Fibroblast of lung (primary cell): ENCODE data around the gene POLR2H. TPM values are rescaled to one million over a fixed set of nuclear protein-coding genes. Genes with fewer than 3 reads are reported as not detected.
"Not testable (repeated sequence)": the region's sequence is repeated elsewhere in the genome, so short reads cannot be mapped to it uniquely, and the experiment has no call there.

Experiments used
- DNase-seq, 2 donors: peaks; one replicate each; pipeline versions ENCODE4 v3.0.0 to v3.0.0-alpha.2; 2010; ENCODE audit warnings: low read depth in 2 of 2
- H2AFZ ChIP-seq: 2 replicates; pipeline ENCODE4 v1.5.1; 2012; ENCODE audit warnings: low read length, control low read depth, inconsistent platforms
- H3K27ac ChIP-seq: 2 replicates; pipeline ENCODE4 v1.5.1; 2011; ENCODE audit warnings: low read length, control low read depth; ENCODE audit not compliant: insufficient read depth
- H3K27me3 ChIP-seq: 2 replicates; pipeline ENCODE4 v1.5.1; 2011; ENCODE audit warnings: mild to moderate bottlenecking, low read length; ENCODE audit not compliant: control insufficient read depth, insufficient read depth
- H3K36me3 ChIP-seq: 2 replicates; pipeline ENCODE4 v1.5.1; 2011; ENCODE audit warnings: low read length; ENCODE audit not compliant: control insufficient read depth, insufficient read depth
- H3K4me1 ChIP-seq: 2 replicates; pipeline ENCODE4 v1.5.1; 2011; ENCODE audit warnings: low read length; ENCODE audit not compliant: control insufficient read depth, insufficient read depth; ENCODE audit errors: extremely low read depth
- H3K4me2 ChIP-seq: 2 replicates; pipeline ENCODE4 v1.5.1; 2011; ENCODE audit warnings: low read length, control low read depth; ENCODE audit not compliant: insufficient read depth; ENCODE audit errors: extremely low read depth
- H3K4me3 ChIP-seq, 4 experiments: fragments of 200-600 bp in 1 of 4; sonication (generic) in 1 of 4; replicated peaks in 1 of 4; 2 replicates each; pipeline ENCODE4 v1.5.1; 2011 to 2016; ENCODE audit warnings: low read length in 4 of 4, low read depth in 3 of 4, mild to moderate bottlenecking in 3 of 4, control low read depth in 2 of 4, inconsistent platforms in 1 of 4, mixed read lengths in 1 of 4; ENCODE audit not compliant: insufficient read depth in 1 of 4; ENCODE audit errors: control extremely low read depth in 1 of 4
- H3K79me2 ChIP-seq: 2 replicates; pipeline ENCODE4 v1.5.1; 2012; ENCODE audit warnings: mild to moderate bottlenecking, low read length, inconsistent platforms; ENCODE audit not compliant: control insufficient read depth, insufficient read depth
- H3K9ac ChIP-seq: 2 replicates; pipeline ENCODE4 v1.5.1; 2011; ENCODE audit warnings: mild to moderate bottlenecking, low read length, control low read depth; ENCODE audit not compliant: insufficient read depth
- H3K9me3 ChIP-seq: 2 replicates; pipeline ENCODE4 v1.5.1; 2012; ENCODE audit warnings: low read depth, low read length; ENCODE audit not compliant: control insufficient read depth, insufficient read depth
- H4K20me1 ChIP-seq: 2 replicates; pipeline ENCODE4 v1.5.1; 2011; ENCODE audit warnings: low read length; ENCODE audit not compliant: control insufficient read depth, insufficient read depth; ENCODE audit errors: extremely low read depth
- EZH2 ChIP-seq: IDR thresholded peaks from 2 replicates; pipeline ENCODE4 v1.5.1; 2012; ENCODE audit warnings: low read length, control low read depth, mild to moderate bottlenecking; ENCODE audit errors: missing control alignments
- polyA plus RNA-seq, 2 donors: library from polyadenylated mRNA; depleted of rRNA in 1 of 2; stranded (reverse) in 1 of 2; unstranded in 1 of 2; fragments of >200 nt; gene quantifications; 2 replicates each; pipeline ENCODE4 v1.2.1, GENCODE V29; 2011 to 2012; ENCODE audit warnings: missing spikeins in 1 of 2
- total RNA-seq: library from RNA; depleted of rRNA; stranded (reverse); fragments of >200 nt; gene quantifications from 2 replicates; pipeline ENCODE4 v1.2.1, GENCODE V29; 2014
- TF ChIP-seq, protein P1 (sequence below), 2 donors: IDR thresholded peaks in 1 of 2; conservative IDR thresholded peaks in 1 of 2; 1 replicate in 1 of 2; 2 replicates in 1 of 2; pipeline ENCODE4 v1.5.1; 2011 to 2012; ENCODE audit warnings: low read length in 2 of 2, control low read depth in 1 of 2, inconsistent platforms in 1 of 2, low read depth in 1 of 2, mild to moderate bottlenecking in 1 of 2

POLR2H gene
- total and polyA plus RNA-seq, 2 donors (not counting 1 experiment from before 2014, with no cell fraction given) = 62.4 to 100 TPM

DNA sequence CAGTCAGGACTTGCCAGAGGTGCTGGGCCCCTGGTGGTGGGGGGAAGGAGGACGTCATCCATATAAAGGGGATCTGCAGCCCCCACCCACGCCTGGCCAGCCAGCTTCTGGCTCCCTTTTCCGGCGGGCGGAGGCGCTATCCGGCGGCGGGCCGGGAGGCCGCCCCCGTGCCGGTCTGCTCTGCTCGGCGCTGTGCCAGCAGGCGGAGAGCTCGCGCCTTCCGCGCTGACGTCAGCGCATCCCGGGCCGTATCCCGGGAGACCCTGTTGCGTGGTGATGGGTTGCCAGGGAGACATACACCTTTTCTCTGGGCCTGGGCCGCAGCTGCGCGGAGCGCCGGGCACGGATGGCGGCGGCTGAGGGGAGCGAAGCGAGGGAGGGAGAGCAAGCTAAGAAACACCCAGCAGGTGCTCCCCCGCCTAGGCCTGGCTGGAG, 23.0 kb upstream of the POLR2H start:
- Histone ChIP-seq H3K27me3 (no peaks in the 10 kb centered on the region), H3K36me3 (peaks cover 14% of the 10 kb centered on the region), H3K4me1 (peaks cover 29% of the 10 kb centered on the region), H3K27ac (peak overlapping the region; percentile 92), H3K4me3 (peak overlapping the region in 3 of 4 experiments; percentile 7 to 72 (median 37)), H3K9me3 (no peaks in the 10 kb centered on the region), H2AFZ (no peak overlapping the region), H3K4me2 (peak overlapping the region; percentile 95), H3K9ac (peak overlapping the region; percentile 28), H4K20me1 (no peaks in the 10 kb centered on the region), H3K79me2 (peaks cover 14% of the 10 kb centered on the region)
- DNase-seq = peak; percentile 83 to 84
- no peak for TF ChIP-seq EZH2
- TF ChIP-seq, protein P1, sequence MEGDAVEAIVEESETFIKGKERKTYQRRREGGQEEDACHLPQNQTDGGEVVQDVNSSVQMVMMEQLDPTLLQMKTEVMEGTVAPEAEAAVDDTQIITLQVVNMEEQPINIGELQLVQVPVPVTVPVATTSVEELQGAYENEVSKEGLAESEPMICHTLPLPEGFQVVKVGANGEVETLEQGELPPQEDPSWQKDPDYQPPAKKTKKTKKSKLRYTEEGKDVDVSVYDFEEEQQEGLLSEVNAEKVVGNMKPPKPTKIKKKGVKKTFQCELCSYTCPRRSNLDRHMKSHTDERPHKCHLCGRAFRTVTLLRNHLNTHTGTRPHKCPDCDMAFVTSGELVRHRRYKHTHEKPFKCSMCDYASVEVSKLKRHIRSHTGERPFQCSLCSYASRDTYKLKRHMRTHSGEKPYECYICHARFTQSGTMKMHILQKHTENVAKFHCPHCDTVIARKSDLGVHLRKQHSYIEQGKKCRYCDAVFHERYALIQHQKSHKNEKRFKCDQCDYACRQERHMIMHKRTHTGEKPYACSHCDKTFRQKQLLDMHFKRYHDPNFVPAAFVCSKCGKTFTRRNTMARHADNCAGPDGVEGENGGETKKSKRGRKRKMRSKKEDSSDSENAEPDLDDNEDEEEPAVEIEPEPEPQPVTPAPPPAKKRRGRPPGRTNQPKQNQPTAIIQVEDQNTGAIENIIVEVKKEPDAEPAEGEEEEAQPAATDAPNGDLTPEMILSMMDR (conservative IDR thresholded peaks at IDR 0.05 in 1 of 2, IDR thresholded peaks at IDR 0.05 in 1 of 2; ENCODE audit: low read depth in 1 of 2, low read length in 2 of 2) = peak in 1 of 2 donors; percentile 16

GRCh38 chr3:184339001-184339400, 22.5 kb upstream of the POLR2H start:
- Histone ChIP-seq H3K79me2 (peaks cover 14% of the 10 kb centered on the region), H3K4me3 (peak overlapping the region in 3 of 4 experiments; percentile 7 to 72 (median 37)), H3K36me3 (peaks cover 11% of the 10 kb centered on the region), H3K4me2 (peak overlapping the region; percentile 95), H3K27me3 (no peaks in the 10 kb centered on the region), H3K9ac (peak overlapping the region; percentile 21), H3K27ac (peak overlapping the region; percentile 92), H3K4me1 (peaks cover 27% of the 10 kb centered on the region), H2AFZ (no peak overlapping the region), H4K20me1 (no peaks in the 10 kb centered on the region), H3K9me3 (no peaks in the 10 kb centered on the region)
- TF ChIP-seq, protein P1 (conservative IDR thresholded peaks at IDR 0.05 in 1 of 2, IDR thresholded peaks at IDR 0.05 in 1 of 2; ENCODE audit: low read depth in 1 of 2, low read length in 2 of 2) = no peak
- no peak for TF ChIP-seq EZH2
- DNase-seq = no peak

DNA sequence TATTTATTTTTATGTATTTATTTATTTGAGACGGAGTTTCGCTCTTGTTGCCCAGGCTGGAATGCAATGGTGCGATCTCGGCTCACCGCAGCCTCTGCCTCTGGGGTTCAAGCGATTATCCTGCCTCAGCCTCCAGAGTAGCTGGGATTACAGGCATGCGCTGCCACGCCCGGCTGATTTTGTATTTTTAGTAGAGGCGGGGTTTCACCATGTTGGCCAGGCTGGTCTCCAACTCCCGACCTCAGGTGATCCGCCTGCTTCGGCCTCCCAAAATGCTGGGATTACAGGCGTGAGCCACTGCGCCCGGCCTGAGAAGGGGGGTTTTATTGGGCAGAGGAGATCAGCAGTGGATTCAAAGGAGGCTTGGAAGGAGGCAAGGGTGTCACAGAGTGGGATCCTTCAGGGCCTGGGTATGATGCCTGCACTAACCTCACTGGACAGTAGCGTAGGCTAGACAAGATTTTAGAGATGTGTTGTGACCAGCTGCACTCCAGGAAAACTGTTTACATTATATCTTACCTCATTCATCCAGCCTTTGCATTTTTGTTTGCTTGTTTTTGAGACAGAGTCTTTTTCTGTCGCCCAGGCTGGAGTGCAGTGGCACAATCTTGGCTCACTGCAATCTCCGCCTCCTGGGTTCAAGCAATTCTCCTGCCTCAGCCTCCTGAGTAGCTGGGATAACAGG, 21.9 kb upstream of the POLR2H start:
- peaks cover 24% of the 10 kb centered on the region for H3K4me1 ChIP-seq
- not testable (repeated sequence) for H3K4me3 ChIP-seq, H4K20me1 ChIP-seq, H3K27me3 ChIP-seq, H3K4me2 ChIP-seq, DNase-seq, H3K9me3 ChIP-seq, H3K9ac ChIP-seq, H3K36me3 ChIP-seq, H2AFZ ChIP-seq
- peaks cover 14% of the 10 kb centered on the region for H3K79me2 ChIP-seq
- peak overlapping the region; percentile 92 for H3K27ac ChIP-seq
